SHP77 treated with DMSO at 0.1 percent for 48 hours (cell line): ENCODE measurements around the gene PRDM16.
"Not testable (repeated sequence)": the region's sequence is repeated elsewhere in the genome, so short reads cannot be mapped to it uniquely, and the experiment has no call there.

ENCODE experiments used
- DNase-seq: peaks from one replicate; lab custom pipeline; 2025; lab: John Stamatoyannopoulos, UW

The PRDM16 gene

GRCh38 chr1:3282186-3282585, 213.2 kb downstream of the PRDM16 start:
- DNase-seq: no peak

GRCh38 chr1:3282656-3283430, 213.8 kb downstream of the PRDM16 start:
- no peak for DNase-seq

DNA sequence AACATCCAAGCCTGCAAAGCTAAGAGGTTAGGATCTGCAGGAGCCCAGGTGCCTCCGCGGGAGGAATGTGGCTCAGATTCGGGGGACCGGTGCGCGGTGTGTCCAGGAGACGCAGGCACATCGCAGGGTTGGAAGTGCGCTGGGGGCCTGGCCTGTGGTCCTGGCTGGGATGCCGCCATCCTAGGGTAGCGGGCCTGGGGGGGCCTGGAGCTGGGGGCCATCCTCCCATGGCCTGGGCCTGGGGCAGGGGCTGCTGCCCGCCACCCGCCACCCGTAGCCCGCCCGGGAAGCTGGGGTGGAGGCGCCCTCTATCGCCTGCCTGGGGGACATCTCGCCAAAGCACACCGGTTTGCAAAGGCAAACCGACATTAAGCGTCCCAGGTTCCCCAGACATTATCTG, 214.8 kb downstream of the PRDM16 start:
- DNase-seq: no peak

- no peak for DNase-seq
These were observed 215.7 kb downstream of the PRDM16 start for GRCh38 chr1:3284691-3285090.

DNA sequence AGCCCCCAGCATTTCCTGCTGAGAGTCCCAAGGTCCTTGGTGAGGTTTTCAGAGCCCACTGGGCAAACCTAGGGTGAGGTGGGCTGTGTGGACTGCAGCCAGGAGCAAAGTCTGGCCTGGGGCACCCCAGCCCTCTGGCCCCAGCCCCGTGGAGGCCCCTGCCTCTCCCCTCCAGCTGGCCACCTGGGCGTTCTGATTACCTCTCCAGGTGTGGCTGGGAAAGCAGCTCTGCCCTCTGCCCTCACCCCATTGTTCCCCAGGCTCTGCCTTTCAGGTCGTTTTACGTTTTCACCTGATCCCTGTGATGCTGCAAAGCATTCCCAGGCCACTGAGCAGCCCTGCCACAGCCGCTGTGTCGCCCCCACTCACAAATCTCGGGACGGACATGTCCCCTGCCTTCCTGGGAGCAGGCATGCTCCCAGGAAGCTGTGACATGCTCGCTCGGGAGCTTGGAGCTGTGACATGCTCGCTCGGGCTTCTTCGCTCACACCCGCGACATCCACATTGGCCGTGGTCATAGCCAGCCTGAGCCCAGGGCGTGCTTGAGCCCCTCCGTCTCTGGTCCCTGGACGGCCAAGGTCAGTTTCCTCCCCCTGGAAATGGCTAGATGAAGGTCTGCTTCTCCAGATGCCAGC, 216.2 kb downstream of the PRDM16 start:
- DNase-seq: no peak

DNA sequence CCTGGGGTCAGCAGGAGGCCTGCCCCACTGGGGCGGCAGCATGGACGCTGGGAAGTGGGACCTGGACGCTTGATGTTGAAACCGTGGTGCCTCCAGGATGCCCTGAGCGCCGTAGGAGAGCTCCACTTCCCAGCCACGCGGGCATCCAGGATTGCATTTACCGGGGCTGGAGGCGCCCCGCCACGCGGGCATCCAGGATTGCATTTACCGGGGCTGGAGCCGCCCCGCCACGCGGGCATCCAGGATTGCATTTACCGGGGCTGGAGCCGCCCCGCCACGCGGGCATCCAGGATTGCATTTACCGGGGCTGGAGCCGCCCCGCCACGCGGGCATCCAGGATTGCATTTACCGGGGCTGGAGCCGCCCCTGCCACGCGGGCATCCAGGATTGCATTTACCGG, 218.1 kb downstream of the PRDM16 start:
- DNase-seq: not testable (repeated sequence)

DNA sequence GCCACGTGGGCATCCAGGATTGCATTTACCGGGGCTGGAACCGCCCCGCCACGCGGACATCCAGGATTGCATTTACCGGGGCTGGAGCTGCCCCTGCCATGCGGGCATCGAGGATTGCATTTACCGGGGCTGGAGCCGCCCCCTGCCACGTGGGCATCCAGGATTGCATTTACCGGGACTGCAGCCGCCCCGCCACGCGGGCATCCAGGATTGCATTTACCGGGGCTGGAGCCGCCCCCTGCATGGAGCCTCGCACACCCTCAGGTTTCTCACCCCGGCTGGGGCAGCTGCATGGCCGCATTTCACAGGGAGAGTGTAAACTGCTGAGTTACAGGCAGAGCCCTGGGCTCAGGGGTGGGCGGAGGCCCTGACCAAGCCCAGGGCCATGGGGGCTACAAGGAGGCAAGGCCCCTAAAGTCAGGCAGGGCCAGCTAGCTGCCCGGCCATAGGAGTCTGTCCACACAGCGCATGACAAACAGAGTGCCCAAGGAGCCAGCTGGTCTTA, 218.7 kb downstream of the PRDM16 start:
- DNase-seq: no peak

DNA sequence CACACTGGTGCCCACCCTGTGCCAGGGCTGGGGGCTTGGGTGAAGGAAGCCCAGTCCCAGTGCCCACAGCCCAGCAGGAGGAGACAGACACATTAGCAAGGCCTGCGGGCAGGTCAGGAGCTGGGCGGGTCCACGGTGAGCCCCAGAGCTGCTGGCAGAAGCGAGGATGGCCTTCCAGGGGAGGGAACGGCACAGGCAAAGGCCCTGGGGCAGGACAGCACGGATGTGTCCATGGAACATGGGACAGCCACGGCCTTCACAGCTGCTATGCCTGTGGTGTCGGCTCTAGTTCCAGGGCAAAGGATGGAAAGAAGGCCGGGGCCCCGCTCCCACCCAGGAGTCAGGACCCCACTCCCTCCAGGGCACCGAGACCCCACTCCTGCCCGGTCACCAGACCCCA, 220.5 kb downstream of the PRDM16 start:
- no peak for DNase-seq

- no peak for DNase-seq
These were observed 221.4 kb downstream of the PRDM16 start for GRCh38 chr1:3290438-3290837.

- no peak for DNase-seq
These were observed 221.9 kb downstream of the PRDM16 start for GRCh38 chr1:3290915-3291314.

DNA sequence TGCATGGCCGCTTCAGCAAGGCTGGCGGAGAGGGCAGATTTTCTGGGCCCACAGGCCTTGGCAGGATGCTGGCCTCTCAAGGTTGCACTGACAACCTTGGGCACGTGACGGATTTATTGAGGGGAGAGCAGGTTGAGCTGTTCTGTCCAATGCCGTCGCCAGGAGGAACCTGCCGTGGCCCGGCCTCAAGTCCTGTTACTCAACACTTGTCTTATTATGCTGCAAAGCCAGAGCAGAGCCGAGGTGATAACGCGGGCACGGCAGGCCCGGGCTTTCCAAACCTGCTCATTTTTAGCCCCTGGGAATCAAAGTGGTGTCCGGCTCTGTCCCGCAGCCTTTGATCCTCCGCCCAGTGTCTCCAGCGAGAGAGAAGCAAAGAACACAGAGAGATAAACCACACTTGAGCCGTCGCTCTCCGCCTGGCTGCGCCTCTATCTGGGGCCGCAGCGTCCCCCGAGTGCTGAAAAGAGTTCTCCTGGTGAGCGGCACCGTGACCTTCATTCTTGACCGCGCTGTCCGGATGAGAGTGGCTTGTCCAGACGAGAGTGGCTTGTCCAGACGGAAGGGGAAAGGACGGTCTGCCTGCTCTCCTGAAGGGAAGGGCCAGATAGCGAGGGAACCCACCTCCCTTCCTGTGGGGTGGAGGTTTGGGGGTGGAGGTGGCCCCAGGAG, 223.2 kb downstream of the PRDM16 start:
- no peak for DNase-seq

GRCh38 chr1:3292868-3293562, 224.0 kb downstream of the PRDM16 start:
- DNase-seq: no peak

DNA sequence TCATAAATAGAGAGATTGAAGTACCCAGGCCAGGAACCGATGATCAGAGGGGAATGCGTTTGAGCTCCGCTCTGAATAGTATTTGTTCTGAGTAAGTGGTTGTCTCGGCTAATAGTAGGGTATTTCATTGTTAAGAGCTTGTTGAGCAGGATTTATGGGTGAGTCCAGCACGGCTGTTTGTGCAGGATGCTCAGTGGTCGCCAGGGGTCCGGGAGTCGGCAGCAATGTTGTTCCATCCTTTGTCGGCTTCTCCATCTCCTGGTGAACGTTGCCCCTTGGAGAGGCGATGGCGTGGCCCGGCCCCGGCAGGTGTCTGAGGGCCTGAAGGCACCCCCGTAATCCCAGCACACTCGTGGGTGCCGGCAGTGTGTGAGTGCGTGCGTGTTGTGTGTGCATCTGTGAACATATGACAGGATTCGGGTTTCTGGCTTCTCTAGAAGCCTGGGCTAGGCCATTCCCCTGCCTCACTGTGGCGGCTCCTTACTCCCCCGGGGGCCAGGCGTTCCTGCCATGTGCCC, 224.6 kb downstream of the PRDM16 start:
- DNase-seq: no peak

DNA sequence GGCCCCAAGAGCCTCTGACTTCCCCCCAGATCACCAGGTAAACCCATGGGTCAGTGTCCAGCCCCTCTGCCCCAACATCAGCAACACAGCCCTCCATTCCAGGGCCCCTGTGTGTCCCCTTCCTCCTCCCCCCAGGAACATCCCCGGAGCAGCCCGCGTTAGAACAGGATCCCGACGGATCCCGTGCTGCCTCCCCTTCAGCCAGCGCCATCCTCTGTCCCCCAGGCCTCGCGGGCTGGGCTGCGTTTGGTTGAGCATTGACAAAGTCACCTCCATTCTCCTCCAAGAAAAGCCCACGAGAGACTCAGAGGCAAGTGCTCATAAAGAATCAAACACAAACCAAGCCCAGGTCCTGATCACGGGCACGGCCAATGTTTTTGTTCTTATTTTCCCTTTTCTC, 225.4 kb downstream of the PRDM16 start:
- no peak for DNase-seq

DNA sequence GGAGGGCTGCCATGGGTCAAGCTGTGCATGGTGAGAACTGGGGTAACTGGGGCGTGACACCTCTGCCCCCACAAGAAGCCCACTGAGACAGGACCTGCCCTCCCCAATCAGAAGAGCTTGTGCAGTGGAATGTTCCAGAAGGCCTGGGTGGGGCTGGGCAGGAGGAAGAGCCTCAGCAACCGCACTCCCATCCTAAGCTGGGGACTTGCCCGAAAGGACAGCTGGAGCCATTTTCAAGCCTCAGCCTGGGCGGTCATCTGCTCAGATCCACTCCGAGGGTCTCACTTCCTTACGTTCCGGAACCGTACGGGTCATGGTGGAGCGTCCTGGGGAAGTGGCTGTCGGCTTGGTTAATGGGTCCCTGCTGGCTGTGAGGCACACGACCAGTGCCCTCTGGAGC, 226.8 kb downstream of the PRDM16 start:
- DNase-seq: no peak

DNA sequence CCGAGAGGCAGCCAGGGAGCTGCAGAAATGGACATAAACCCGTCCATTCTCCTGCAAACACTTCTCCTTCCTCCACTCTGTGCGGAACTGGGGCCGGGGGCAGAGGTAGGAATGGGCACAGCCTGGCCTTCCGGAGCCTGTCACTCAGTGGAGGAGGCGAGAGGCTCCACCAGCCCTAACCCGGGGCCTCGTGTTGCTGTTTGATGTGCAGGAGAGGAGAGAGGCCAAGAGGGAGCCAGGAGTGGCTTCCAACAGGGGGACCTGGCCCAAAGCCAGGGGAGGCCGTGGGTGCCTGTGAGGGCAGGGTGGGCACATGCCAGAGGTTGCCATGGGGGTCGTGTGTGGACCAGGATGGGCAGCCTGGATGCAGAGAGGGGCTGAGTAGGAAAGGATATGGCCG, 227.3 kb downstream of the PRDM16 start:
- DNase-seq: no peak

GRCh38 chr1:3296826-3297225, 227.8 kb downstream of the PRDM16 start:
- DNase-seq: no peak

DNA sequence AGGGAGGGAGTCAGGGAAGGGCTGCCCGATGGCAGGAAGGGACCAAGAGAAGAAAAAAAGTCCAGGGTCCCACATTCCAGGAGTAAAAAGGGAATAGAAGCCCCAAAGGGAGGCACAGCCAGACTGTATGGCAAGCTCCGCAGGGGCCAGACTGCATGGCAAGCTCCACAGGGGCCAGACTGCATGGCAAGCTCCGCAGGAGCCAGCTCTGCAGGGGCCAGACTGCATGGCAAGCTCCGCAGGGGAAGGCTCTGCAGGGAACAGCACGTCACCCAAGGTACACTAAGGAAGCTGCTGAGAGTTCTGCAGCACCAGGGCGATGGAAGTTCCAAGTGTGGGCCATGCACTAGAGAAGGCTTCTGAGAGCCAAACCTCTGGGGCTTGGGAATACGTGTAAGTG, 228.8 kb downstream of the PRDM16 start:
- DNase-seq: no peak

DNA sequence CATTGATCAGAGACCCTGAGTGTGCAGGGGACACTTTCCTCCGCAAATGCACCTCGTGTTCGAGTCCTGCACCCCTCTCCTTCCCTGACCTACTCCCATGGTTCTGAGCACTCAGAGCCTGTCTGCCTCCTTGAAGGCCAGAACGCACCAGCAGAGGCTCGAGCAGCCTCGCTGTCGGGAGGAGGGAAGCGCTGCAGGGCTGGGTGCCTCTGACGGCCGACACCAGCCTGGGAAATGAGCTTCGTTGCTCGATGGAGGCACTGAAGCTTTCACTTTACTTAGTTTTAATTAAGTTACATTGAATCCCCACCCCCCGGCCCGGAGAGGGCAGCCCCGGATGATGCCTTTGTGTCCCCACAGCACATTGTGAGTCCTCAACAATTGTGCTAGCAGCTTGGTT, 229.2 kb downstream of the PRDM16 start:
- no peak for DNase-seq

GRCh38 chr1:3304246-3304645, 235.2 kb downstream of the PRDM16 start:
- DNase-seq: no peak

GRCh38 chr1:3304692-3305091, 235.7 kb downstream of the PRDM16 start:
- DNase-seq: no peak

DNA sequence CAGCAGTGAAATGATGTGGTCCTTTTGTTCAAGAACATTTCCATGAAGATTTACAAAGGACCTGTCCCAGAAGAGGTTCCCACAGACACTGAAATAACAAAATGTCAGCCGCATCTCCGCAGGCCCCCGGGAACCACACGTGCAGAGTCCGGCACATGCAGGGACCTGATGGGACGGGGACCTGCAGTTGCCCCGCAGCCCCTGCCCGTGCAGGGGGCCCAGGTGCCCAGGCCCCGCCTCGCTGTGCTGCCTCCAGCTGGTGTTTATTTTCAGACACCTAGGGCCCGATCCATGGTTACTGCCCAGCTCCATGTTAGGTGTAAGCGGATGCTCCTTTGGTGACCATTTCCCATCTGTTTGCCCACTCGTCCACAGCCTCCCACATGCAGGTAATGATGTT, 236.2 kb downstream of the PRDM16 start:
- DNase-seq: no peak
